Aorta (tissue), 5 donors: ENCODE measurements around the gene CDH23. TPM values are rescaled to one million over a fixed set of nuclear protein-coding genes. Genes with fewer than 3 reads are reported as not detected.

Experiments
- ATAC-seq: fragments of 200-7000 bp; cut with Tn5 transposase; one replicate; pipeline ENCODE4 v1.9.1; 2022; ENCODE audit warnings: moderate library complexity; ENCODE audit not compliant: low FRiP score
- DNase-seq, 2 donors: peaks; one replicate each; pipeline ENCODE4 v3.0.0-alpha.2; 2020
- H3K27ac ChIP-seq, 2 donors: one replicate each; pipeline ENCODE4 v1.5.1; 2013; ENCODE audit warnings: low read length in 2 of 2, mild to moderate bottlenecking in 2 of 2, moderate library complexity in 2 of 2, control low read depth in 1 of 2, inconsistent platforms in 1 of 2, low read depth in 1 of 2
- H3K27me3 ChIP-seq, 2 donors: one replicate each; pipeline ENCODE4 v1.6.1; 2013; ENCODE audit warnings: control low read depth in 1 of 2, low read length in 1 of 2, mild to moderate bottlenecking in 1 of 2, moderate library complexity in 1 of 2; ENCODE audit not compliant: insufficient read depth in 2 of 2, control insufficient read depth in 1 of 2
- H3K36me3 ChIP-seq, 2 donors: one replicate each; pipeline ENCODE4 v1.6.1; 2013; ENCODE audit warnings: control low read depth in 1 of 2, low read length in 1 of 2, mild to moderate bottlenecking in 1 of 2; ENCODE audit not compliant: insufficient read depth in 2 of 2, control insufficient read depth in 1 of 2
- H3K4me1 ChIP-seq, 2 donors: one replicate each; pipeline ENCODE4 v1.6.1; 2013; ENCODE audit warnings: low read length in 2 of 2, control low read depth in 1 of 2, mild to moderate bottlenecking in 1 of 2, moderate library complexity in 1 of 2; ENCODE audit not compliant: insufficient read depth in 2 of 2, control insufficient read depth in 1 of 2
- H3K4me3 ChIP-seq, 2 donors: one replicate each; pipeline ENCODE4 v1.5.1; 2013; ENCODE audit warnings: low read length in 2 of 2, control low read depth in 1 of 2, mild to moderate bottlenecking in 1 of 2
- H3K9me3 ChIP-seq: one replicate; pipeline ENCODE4 v1.6.1; 2013; ENCODE audit warnings: mild to moderate bottlenecking, low read length; ENCODE audit not compliant: control insufficient read depth
- WGBS, 2 donors: extraction: QIAGEN DNeasy Blood & Tissue Kit; methylation state at CpG; one replicate each; pipeline ENCODE4 v1.1.7; 2013; 5-methylcytosine and 5-hydroxymethylcytosine counted together
- intact Hi-C, 2 donors: fragments of 100-400 bp; cut with DNase I; formaldehyde crosslinking; loops; one replicate each; pipeline versions ENCODE4 v1.14.2 to v1.15.0; 2022
- polyA plus RNA-seq, 2 donors: library from polyadenylated mRNA; stranded (reverse); fragments of 200-250 nt; gene quantifications; one replicate each; pipeline ENCODE4 v1.2.3, GENCODE V29; 2013
- total RNA-seq, 2 donors: library from RNA; stranded (reverse); fragmentation: NEBNext Ultra II Directional; extraction: Animal tissue kit (Norgen Biotek cat#: 25700); gene quantifications; one replicate each; pipeline ENCODE4 v1.2.1, GENCODE V29; 2021
- donor health status: healthy with polysubstance abuse.
- donor health status: Bipolar disorder and iron deficiency.
- donor health status: DM: no; HTN: no; CAD: no.
- donor health status: DM: no; HTN: no; CAD: no.
- donor health status: DM: yes; HTN: yes; CAD: no.

The CDH23 gene
- total and polyA plus RNA-seq, 4 donors: 0.50 to 16.6 (median 7.3) TPM

GRCh38 chr10:71589617-71590551 is 193.2 kb downstream of the CDH23 start:
- no peak overlapping the region for H3K27ac ChIP-seq
- 54 to 58% methylated on average over 14 of the region's 14 CpGs for WGBS, 2 donors
- no peaks in the 10 kb centered on the region for H3K27me3 ChIP-seq
- DNase-seq (no peak), ATAC-seq (no peak)
- no peak overlapping the region for H3K4me3 ChIP-seq
- no peaks in the 10 kb centered on the region for H3K4me1 ChIP-seq
- no peaks in the 10 kb centered on the region for H3K36me3 ChIP-seq
- no peaks in the 10 kb centered on the region for H3K9me3 ChIP-seq
- intact Hi-C loops: no loop called here

GRCh38 chr10:71590781-71591350 is 194.1 kb downstream of the CDH23 start:
- 52 to 65% methylated on average over 10 of the region's 10 CpGs for WGBS, 2 donors
- Histone ChIP-seq H3K27ac (no peak overlapping the region), H3K9me3 (no peaks in the 10 kb centered on the region), H3K27me3 (no peaks in the 10 kb centered on the region), H3K4me3 (no peak overlapping the region), H3K36me3 (no peaks in the 10 kb centered on the region), H3K4me1 (no peaks in the 10 kb centered on the region)
- no peak for ATAC-seq
- DNase-seq: no peak
- intact Hi-C loops: no loop called here

- no peaks in the 10 kb centered on the region for H3K27me3 ChIP-seq
- no peak overlapping the region for H3K27ac ChIP-seq
- no peaks in the 10 kb centered on the region for H3K36me3 ChIP-seq
- 87 to 88% methylated on average over 8 of the region's 8 CpGs for WGBS, 2 donors
- intact Hi-C loops: no loop called here
- H3K4me1 ChIP-seq: no peaks in the 10 kb centered on the region
- ATAC-seq (no peak), DNase-seq (no peak)
- no peak overlapping the region for H3K4me3 ChIP-seq
- no peaks in the 10 kb centered on the region for H3K9me3 ChIP-seq
Measured at GRCh38 chr10:71594934-71595571, 198.3 kb downstream of the CDH23 start.

- ATAC-seq (no peak), DNase-seq (peak in 1 of 2 donors; percentile 55)
- Histone ChIP-seq H3K4me3 (no peak overlapping the region), H3K9me3 (no peaks in the 10 kb centered on the region), H3K27ac (no peak overlapping the region), H3K36me3 (no peaks in the 10 kb centered on the region), H3K27me3 (no peaks in the 10 kb centered on the region), H3K4me1 (no peaks in the 10 kb centered on the region)
- intact Hi-C loops: no loop called here
- WGBS, 2 donors: 85 to 86% methylated on average over 7 of the region's 7 CpGs
Measured at GRCh38 chr10:71595649-71596048, 198.9 kb downstream of the CDH23 start.

GRCh38 chr10:71596127-71596526 is 199.4 kb downstream of the CDH23 start:
- no peak overlapping the region for H3K27ac ChIP-seq
- no peaks in the 10 kb centered on the region for H3K27me3 ChIP-seq
- no peak for DNase-seq
- ATAC-seq: no peak
- no peaks in the 10 kb centered on the region for H3K9me3 ChIP-seq
- WGBS, 2 donors: 97 to 100% methylated on average over 3 of the region's 3 CpGs
- H3K36me3 ChIP-seq: no peaks in the 10 kb centered on the region
- intact Hi-C loops: no loop called here
- no peak overlapping the region for H3K4me3 ChIP-seq
- H3K4me1 ChIP-seq: no peaks in the 10 kb centered on the region

GRCh38 chr10:71596759-71597158 is 200.0 kb downstream of the CDH23 start:
- Histone ChIP-seq H3K27me3 (no peaks in the 10 kb centered on the region), H3K4me1 (no peaks in the 10 kb centered on the region), H3K4me3 (no peak overlapping the region), H3K9me3 (no peaks in the 10 kb centered on the region), H3K36me3 (no peaks in the 10 kb centered on the region), H3K27ac (no peak overlapping the region)
- intact Hi-C loops: no loop called here
- no peak for ATAC-seq
- WGBS, 2 donors: 93 to 95% methylated on average over 8 of the region's 8 CpGs
- DNase-seq: no peak

GRCh38 chr10:71597821-71598498 is 201.2 kb downstream of the CDH23 start:
- Histone ChIP-seq H3K27ac (no peak overlapping the region), H3K27me3 (no peaks in the 10 kb centered on the region), H3K36me3 (no peaks in the 10 kb centered on the region), H3K4me3 (no peak overlapping the region), H3K4me1 (no peaks in the 10 kb centered on the region), H3K9me3 (no peaks in the 10 kb centered on the region)
- 79 to 82% methylated on average over 12 of the region's 12 CpGs for WGBS, 2 donors
- intact Hi-C loops: no loop called here
- ATAC-seq (peak; percentile 64), DNase-seq (peak in 1 of 2 donors; percentile 79)

- Histone ChIP-seq H3K27ac (no peak overlapping the region), H3K4me3 (no peak overlapping the region), H3K36me3 (no peaks in the 10 kb centered on the region), H3K4me1 (no peaks in the 10 kb centered on the region), H3K9me3 (no peaks in the 10 kb centered on the region), H3K27me3 (no peaks in the 10 kb centered on the region)
- DNase-seq (peak; percentile 85 to 87), ATAC-seq (peak; percentile 40)
- WGBS, 2 donors: 42 to 44% methylated on average over 10 of the region's 10 CpGs
- intact Hi-C loops: no loop called here
Measured at GRCh38 chr10:71598621-71599055, 201.9 kb downstream of the CDH23 start.
